Common myeloid progenitor, CD34-positive (primary cell): ENCODE data around the gene PDE3B.
"Not testable (repeated sequence)": the region's sequence is repeated elsewhere in the genome, so short reads cannot be mapped to it uniquely, and the experiment has no call there.

ENCODE experiments used
- CTCF ChIA-PET: fragments of 350-600 bp; sonication (Branson Sonifier 250); formaldehyde crosslinking; loops from one replicate; lab custom pipeline; 2021; ENCODE audit warnings: antibody characterized with exemption; lab: Charles Lee
- POLR2A ChIA-PET: fragments of 350-600 bp; sonication (Branson Sonifier 250); formaldehyde crosslinking; loops from one replicate; lab custom pipeline; 2021; ENCODE audit warnings: antibody characterized with exemption; lab: Charles Lee
- DNase-seq, 3 donors: peaks; one replicate each; pipeline versions ENCODE4 v3.0.0 to v3.0.0-alpha.2; 2013
- H3K27ac ChIP-seq, 2 experiments: 1 replicate in 1 of 2; 2 replicates in 1 of 2; pipeline ENCODE4 v1.7.0; 2013; ENCODE audit warnings: inconsistent platforms in 2 of 2, low read length in 2 of 2, mild to moderate bottlenecking in 2 of 2, low read depth in 1 of 2, moderate library complexity in 1 of 2; ENCODE audit not compliant: severe bottlenecking in 2 of 2, insufficient read depth in 1 of 2, poor library complexity in 1 of 2
- H3K27me3 ChIP-seq, 5 experiments: replicated peaks in 2 of 5; 1 replicate in 3 of 5; 2 replicates in 2 of 5; pipeline versions ENCODE4 v1.6.1 to v1.7.0; 2013; ENCODE audit warnings: low read length in 4 of 5, mild to moderate bottlenecking in 2 of 5, moderate library complexity in 2 of 5, inconsistent platforms in 1 of 5; ENCODE audit not compliant: insufficient read depth in 5 of 5, control insufficient read depth in 4 of 5
- H3K36me3 ChIP-seq, 4 experiments: 1 replicate in 2 of 4; 2 replicates in 2 of 4; pipeline versions ENCODE4 v1.6.1 to v1.7.0; 2013; ENCODE audit warnings: low read length in 3 of 4, control low read depth in 1 of 4, mild to moderate bottlenecking in 1 of 4; ENCODE audit not compliant: control insufficient read depth in 4 of 4, insufficient read depth in 4 of 4
- H3K4me1 ChIP-seq, 4 experiments: 1 replicate in 3 of 4; 2 replicates in 1 of 4; pipeline versions ENCODE4 v1.6.1 to v1.7.1; 2013; ENCODE audit warnings: low read length in 3 of 4, mild to moderate bottlenecking in 3 of 4, control low read depth in 1 of 4, inconsistent platforms in 1 of 4, moderate library complexity in 1 of 4; ENCODE audit not compliant: control insufficient read depth in 4 of 4, insufficient read depth in 4 of 4; ENCODE audit errors: control extremely low read depth in 1 of 4
- H3K4me3 ChIP-seq, 7 experiments: 1 replicate in 4 of 7; 2 replicates in 3 of 7; pipeline versions ENCODE4 v1.5.1 to v1.7.0; 2013; ENCODE audit warnings: mild to moderate bottlenecking in 7 of 7, low read length in 6 of 7, moderate library complexity in 6 of 7, inconsistent platforms in 2 of 7, low read depth in 2 of 7, control low read depth in 1 of 7; ENCODE audit not compliant: insufficient read depth in 4 of 7, control insufficient read depth in 1 of 7; ENCODE audit errors: extremely low read depth in 1 of 7
- H3K9me3 ChIP-seq, 5 experiments: 1 replicate in 4 of 5; 2 replicates in 1 of 5; pipeline versions ENCODE4 v1.6.1 to v1.7.1; 2013; ENCODE audit warnings: low read length in 4 of 5, mild to moderate bottlenecking in 2 of 5, inconsistent platforms in 1 of 5, low read depth in 1 of 5, moderate library complexity in 1 of 5; ENCODE audit not compliant: control insufficient read depth in 4 of 5, insufficient read depth in 2 of 5; ENCODE audit errors: control extremely low read depth in 1 of 5
- WGBS: methylation state at CpG from one replicate; pipeline ENCODE4 v1.1.5; 2013; ENCODE audit not compliant: insufficient coverage; 5-methylcytosine and 5-hydroxymethylcytosine counted together

PDE3B gene

DNA sequence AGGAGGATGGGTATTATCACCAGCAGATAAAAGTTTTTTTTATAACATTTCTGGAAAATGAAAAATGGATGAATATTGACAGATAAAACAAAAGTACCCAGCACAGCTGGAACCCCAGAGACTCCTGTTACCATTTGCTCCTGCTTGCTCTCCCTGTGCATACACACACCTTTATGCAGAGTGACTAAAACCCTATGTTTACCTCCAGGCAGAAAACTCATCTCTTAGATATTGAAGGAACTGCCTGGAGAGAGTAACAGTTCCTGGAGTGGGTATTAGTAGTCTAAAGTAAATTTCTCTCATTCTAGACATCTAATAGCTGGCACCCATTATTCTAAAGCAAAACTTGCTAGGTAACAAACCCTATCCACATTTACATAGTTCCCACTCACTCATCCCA, 210.5 kb downstream of the PDE3B start:
- no peak for DNase-seq
- H3K4me3 ChIP-seq = no peak overlapping the region
- H3K9me3 ChIP-seq = peaks cover 0 to 2% (median 0%) of the 10 kb centered on the region in 5 experiments
- CTCF ChIA-PET = interaction anchor here (0.7 kb wide), 1 partner anchor 14 kb away, joined by 4 read pairs; no protein-coding TSS in a partner anchor
- H3K27me3 ChIP-seq = peaks cover 0 to 13% (median 0%) of the 10 kb centered on the region in 5 experiments
- no peaks in the 10 kb centered on the region for H3K4me1 ChIP-seq
- no peak overlapping the region for H3K27ac ChIP-seq
- H3K36me3 ChIP-seq = no peaks in the 10 kb centered on the region
- POLR2A ChIA-PET = no interaction called here

GRCh38 chr11:14855890-14856289, 212.3 kb downstream of the PDE3B start:
- WGBS = 100% methylated on average over 1 of the region's 1 CpG
- POLR2A ChIA-PET = no interaction called here
- peaks cover 0 to 2% (median 0%) of the 10 kb centered on the region in 4 experiments for H3K36me3 ChIP-seq
- no peak overlapping the region for H3K27ac ChIP-seq
- H3K4me1 ChIP-seq = no peaks in the 10 kb centered on the region
- CTCF ChIA-PET = no interaction called here
- no peak overlapping the region for H3K4me3 ChIP-seq
- H3K9me3 ChIP-seq = peaks cover 0 to 2% (median 0%) of the 10 kb centered on the region in 5 experiments
- DNase-seq = no peak
- H3K27me3 ChIP-seq = peaks cover 0 to 13% (median 0%) of the 10 kb centered on the region in 5 experiments

DNA sequence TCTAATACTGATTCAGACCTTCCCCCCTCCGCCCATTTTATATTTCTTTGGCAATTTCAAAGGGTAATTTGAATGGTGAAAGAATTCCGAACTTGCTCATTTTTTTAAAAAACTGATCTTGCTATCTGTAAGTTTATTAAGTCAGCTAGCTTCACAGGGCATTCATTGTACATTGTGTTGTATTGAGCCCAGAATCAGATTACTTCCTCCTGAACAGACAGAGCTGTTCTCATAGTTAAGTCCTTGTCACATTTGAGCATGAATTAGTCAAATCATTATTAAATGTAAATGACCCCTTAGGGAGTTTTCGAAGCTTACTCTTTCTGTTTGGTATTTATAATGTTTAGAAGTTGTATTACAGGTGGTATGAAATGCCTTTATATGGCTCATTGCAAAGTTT, 214.0 kb downstream of the PDE3B start:
- Histone ChIP-seq H3K4me1 (no peaks in the 10 kb centered on the region), H3K9me3 (peaks cover 0 to 2% (median 0%) of the 10 kb centered on the region in 5 experiments), H3K36me3 (peaks cover 0 to 8% (median 2%) of the 10 kb centered on the region in 4 experiments), H3K4me3 (no peak overlapping the region), H3K27me3 (peaks cover 0 to 13% (median 0%) of the 10 kb centered on the region in 5 experiments), H3K27ac (no peak overlapping the region)
- ChIA-PET CTCF (interaction anchor here (0.8 kb wide), 1 partner anchor 8 kb away, joined by 3 read pairs; no protein-coding TSS in a partner anchor), POLR2A (no interaction called here)
- DNase-seq = no peak
- no CpG with 5 or more reads among the region's 3 CpGs for WGBS

DNA sequence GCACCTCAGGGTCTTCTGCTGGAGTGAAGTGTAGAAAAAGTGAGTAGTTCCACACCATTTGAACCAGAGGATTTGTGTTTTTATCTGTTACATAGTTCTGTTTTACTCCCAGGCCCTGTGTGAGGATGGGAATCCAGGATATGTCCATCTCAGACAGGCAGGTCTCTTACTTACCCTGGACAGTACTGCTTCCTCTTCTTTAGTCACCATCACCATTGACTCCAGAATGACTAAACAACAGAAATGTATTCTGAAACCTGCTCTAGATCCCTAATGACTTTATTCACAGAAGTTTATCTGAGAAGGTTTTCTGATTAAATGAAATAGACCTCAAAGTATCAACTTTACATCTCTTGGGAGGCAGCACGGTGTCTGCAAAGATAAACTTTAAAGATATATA, 214.8 kb downstream of the PDE3B start:
- Histone ChIP-seq H3K27ac (no peak overlapping the region), H3K4me1 (no peaks in the 10 kb centered on the region), H3K27me3 (peaks cover 0 to 13% (median 0%) of the 10 kb centered on the region in 5 experiments), H3K9me3 (peaks cover 0 to 2% (median 0%) of the 10 kb centered on the region in 5 experiments), H3K36me3 (peaks cover 0 to 8% (median 2%) of the 10 kb centered on the region in 4 experiments), H3K4me3 (no peak overlapping the region)
- WGBS = no CpG with 5 or more reads among the region's 1 CpG
- ChIA-PET POLR2A (no interaction called here), CTCF (no interaction called here)
- DNase-seq = no peak

DNA sequence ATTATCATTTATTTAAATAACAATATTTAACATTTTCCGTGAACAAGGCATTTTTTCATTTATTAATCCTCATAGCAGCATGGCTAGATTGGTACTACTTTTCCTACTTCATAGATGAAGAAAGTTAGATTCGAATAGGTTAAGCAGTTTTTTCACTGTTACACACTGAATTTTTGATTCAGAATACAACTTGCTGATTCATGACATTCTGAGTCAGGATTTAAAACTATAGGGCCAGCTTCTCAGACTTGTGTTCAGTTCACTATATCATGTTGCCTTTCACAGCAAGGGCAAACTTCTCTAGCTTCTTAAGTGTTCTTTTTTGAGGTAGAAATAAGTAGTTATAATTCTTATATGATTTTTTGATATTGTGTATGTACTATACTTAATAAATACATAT, 216.9 kb downstream of the PDE3B start:
- Histone ChIP-seq H3K36me3 (peaks cover 0 to 8% (median 2%) of the 10 kb centered on the region in 4 experiments), H3K9me3 (peaks cover 0 to 2% (median 0%) of the 10 kb centered on the region in 5 experiments), H3K4me1 (no peaks in the 10 kb centered on the region), H3K4me3 (no peak overlapping the region), H3K27ac (no peak overlapping the region), H3K27me3 (peaks cover 0 to 13% (median 0%) of the 10 kb centered on the region in 5 experiments)
- DNase-seq = no peak
- ChIA-PET POLR2A (no interaction called here), CTCF (interaction anchor here (0.7 kb wide), 1 partner anchor 10 kb away, joined by 3 read pairs; no protein-coding TSS in a partner anchor)
- 100% methylated on average over 1 of the region's 2 CpGs for WGBS

DNA sequence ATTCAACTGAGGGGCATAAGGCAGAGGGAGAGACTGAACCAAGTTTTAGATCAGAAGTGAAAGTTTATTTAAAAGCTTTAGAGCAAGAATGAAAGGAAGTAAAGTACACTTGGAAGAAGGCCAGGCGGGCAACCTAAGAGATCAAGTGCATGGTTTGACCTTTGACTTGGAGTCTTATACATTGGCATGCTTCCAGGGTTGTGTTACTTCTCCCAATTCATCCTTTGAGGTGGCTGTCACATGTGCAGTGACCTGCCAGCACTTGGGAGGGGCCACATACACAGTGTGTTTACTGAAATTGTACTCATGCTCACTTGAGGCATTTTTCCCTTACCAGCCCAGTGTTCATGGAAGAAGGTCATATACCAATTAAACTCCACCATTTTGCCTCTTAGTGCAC, 218.1 kb downstream of the PDE3B start:
- Histone ChIP-seq H3K9me3 (no peaks in the 10 kb centered on the region), H3K36me3 (peaks cover 0 to 8% (median 2%) of the 10 kb centered on the region in 4 experiments), H3K4me3 (no peak overlapping the region), H3K27ac (no peak overlapping the region), H3K4me1 (no peaks in the 10 kb centered on the region), H3K27me3 (peaks cover 0 to 7% (median 0%) of the 10 kb centered on the region in 5 experiments)
- CTCF ChIA-PET = no interaction called here
- POLR2A ChIA-PET = no interaction called here
- no peak for DNase-seq
- 100% methylated on average over 1 of the region's 1 CpG for WGBS

DNA sequence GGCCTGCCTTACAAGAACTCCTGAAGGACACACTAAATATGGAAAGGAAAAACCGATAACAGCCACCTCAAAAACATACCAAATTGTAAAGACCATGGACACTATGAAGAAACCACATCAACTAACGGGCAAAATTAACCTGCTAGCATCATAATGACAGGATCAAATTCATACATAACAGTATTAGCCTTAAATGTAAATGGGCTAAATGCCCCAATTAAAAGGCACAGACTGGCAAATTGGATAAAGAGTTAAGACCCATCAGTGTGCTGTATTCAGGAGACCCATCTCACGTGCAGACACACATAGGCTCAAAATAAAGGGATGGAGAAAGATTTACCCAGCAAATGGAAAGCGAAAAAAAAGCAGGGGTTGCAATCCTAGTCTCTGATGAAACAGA, 220.2 kb downstream of the PDE3B start:
- H3K4me1 ChIP-seq, H3K36me3 ChIP-seq, CTCF ChIA-PET, POLR2A ChIA-PET, H3K27ac ChIP-seq, H3K27me3 ChIP-seq, H3K9me3 ChIP-seq, H3K4me3 ChIP-seq, DNase-seq: not testable (repeated sequence)
- WGBS = no CpG with 5 or more reads among the region's 4 CpGs
